AG09319 (cell line): ENCODE measurements around the gene BAZ1B.
"Not testable (repeated sequence)": the region's sequence is repeated elsewhere in the genome, so short reads cannot be mapped to it uniquely, and the experiment has no call there.

Experiments
- DNase-seq: peaks from one replicate; pipeline ENCODE4 v3.0.0-alpha.2; 2010; ENCODE audit warnings: low read depth; ENCODE audit errors: extremely low read depth
- CTCF ChIP-seq: IDR thresholded peaks from 2 replicates; pipeline ENCODE4 v1.5.1; 2011; ENCODE audit warnings: low read depth, mild to moderate bottlenecking, inconsistent platforms, low read length, moderate library complexity

Gene BAZ1B

GRCh38 chr7:73549176-73549575 lies 27.1 kb upstream of the BAZ1B start:
- DNase-seq: no peak
- TF ChIP-seq CTCF: no peak

GRCh38 chr7:73547841-73548240 lies 25.7 kb upstream of the BAZ1B start:
- TF ChIP-seq CTCF: no peak
- DNase-seq: no peak

GRCh38 chr7:73544678-73545077 lies 22.6 kb upstream of the BAZ1B start:
- no peak for TF ChIP-seq CTCF
- no peak for DNase-seq

- no peak for DNase-seq
- no peak for TF ChIP-seq CTCF
These were observed 19.6 kb upstream of the BAZ1B start for GRCh38 chr7:73541722-73542121.

- DNase-seq: no peak
- TF ChIP-seq CTCF: no peak
These were observed 17.6 kb upstream of the BAZ1B start for GRCh38 chr7:73539709-73540108.

- DNase-seq: not testable (repeated sequence)
These were observed 16.4 kb upstream of the BAZ1B start for GRCh38 chr7:73538510-73538909.

GRCh38 chr7:73537051-73537450 lies 15.0 kb upstream of the BAZ1B start:
- no peak for DNase-seq
- TF ChIP-seq CTCF: no peak

- DNase-seq: no peak
- no peak for TF ChIP-seq CTCF
These were observed 14.4 kb upstream of the BAZ1B start for GRCh38 chr7:73536479-73536878.

GRCh38 chr7:73535918-73536317 lies 13.8 kb upstream of the BAZ1B start:
- not testable (repeated sequence) for DNase-seq
